ENCODE data around the gene LRRFIP1.
"Not testable (repeated sequence)": the region's sequence is repeated elsewhere in the genome, so short reads cannot be mapped to it uniquely, and the experiment has no call there.

LRRFIP1 gene

GRCh38 chr2:237604960-237605359 lies 22.4 kb upstream of the LRRFIP1 start:
- no peak overlapping the region for H3K9ac ChIP-seq (ENCODE audit: low read length)
- H3K27ac ChIP-seq (ENCODE audit: low read length): no peak overlapping the region
- H3K4me2 ChIP-seq (ENCODE audit: low read depth, low read length): no peak overlapping the region
- no peaks in the 10 kb centered on the region for H3F3A ChIP-seq (ENCODE audit: insufficient read depth, low read length)
- DNase-seq: no peak
- no peaks in the 10 kb centered on the region for H3K79me2 ChIP-seq (ENCODE audit: low read length)
- no peak overlapping the region for H3K4me3 ChIP-seq (ENCODE audit: low read length)
- H3K27me3 ChIP-seq (replicated peaks; ENCODE audit: insufficient read depth, low read length): no peaks in the 10 kb centered on the region
- peaks cover 27% of the 10 kb centered on the region for H3K4me1 ChIP-seq (ENCODE audit: low read length)
- no peak overlapping the region for H2AFZ ChIP-seq (ENCODE audit: low read length)
- no peaks in the 10 kb centered on the region for H3K9me2 ChIP-seq (replicated peaks; ENCODE audit: insufficient read depth, low read length)
- no peaks in the 10 kb centered on the region for H3K36me3 ChIP-seq (replicated peaks; ENCODE audit: insufficient read depth, low read length)
- TF ChIP-seq EZH2 (optimal IDR thresholded peaks at IDR 0.05; ENCODE audit: low read depth, low read length): no peak
- TF ChIP-seq EZH2phosphoT487 (IDR thresholded peaks at IDR 0.05; ENCODE audit: low read length): no peak
- no peak for TF ChIP-seq CTCF (IDR thresholded peaks at IDR 0.05; ENCODE audit: low read length)
- no peaks in the 10 kb centered on the region for H4K20me1 ChIP-seq (ENCODE audit: insufficient read depth, low read length)
- no peaks in the 10 kb centered on the region for H3K9me3 ChIP-seq (replicated peaks; ENCODE audit: insufficient read depth, low read length)

- H3K4me1 ChIP-seq (ENCODE audit: low read length): peaks cover 14% of the 10 kb centered on the region
- not testable (repeated sequence) for H3K4me3 ChIP-seq (ENCODE audit: low read length); H3K9me2 ChIP-seq (replicated peaks; ENCODE audit: insufficient read depth, low read length); H3K9me3 ChIP-seq (replicated peaks; ENCODE audit: insufficient read depth, low read length); H3K9ac ChIP-seq (ENCODE audit: low read length); H3F3A ChIP-seq (ENCODE audit: insufficient read depth, low read length); H3K4me2 ChIP-seq (ENCODE audit: low read depth, low read length); H3K79me2 ChIP-seq (ENCODE audit: low read length); H2AFZ ChIP-seq (ENCODE audit: low read length); H4K20me1 ChIP-seq (ENCODE audit: insufficient read depth, low read length); H3K27me3 ChIP-seq (replicated peaks; ENCODE audit: insufficient read depth, low read length); H3K36me3 ChIP-seq (replicated peaks; ENCODE audit: insufficient read depth, low read length); DNase-seq; H3K27ac ChIP-seq (ENCODE audit: low read length)
These were observed 20.9 kb upstream of the LRRFIP1 start for GRCh38 chr2:237606522-237606921.

- no peak overlapping the region for H3K4me2 ChIP-seq (ENCODE audit: low read depth, low read length)
- TF ChIP-seq EZH2 (optimal IDR thresholded peaks at IDR 0.05; ENCODE audit: low read depth, low read length) (no peak), CTCF (IDR thresholded peaks at IDR 0.05; ENCODE audit: low read length) (no peak), EZH2phosphoT487 (IDR thresholded peaks at IDR 0.05; ENCODE audit: low read length) (no peak)
- no peak overlapping the region for H2AFZ ChIP-seq (ENCODE audit: low read length)
- no peak for DNase-seq
- no peaks in the 10 kb centered on the region for H3K27me3 ChIP-seq (replicated peaks; ENCODE audit: insufficient read depth, low read length)
- peaks cover 11% of the 10 kb centered on the region; the same call in 1 of the 2 replicates for H3F3A ChIP-seq (ENCODE audit: insufficient read depth, low read length)
- H4K20me1 ChIP-seq (ENCODE audit: insufficient read depth, low read length): no peaks in the 10 kb centered on the region
- peaks cover 23% of the 10 kb centered on the region for H3K4me1 ChIP-seq (ENCODE audit: low read length)
- no peaks in the 10 kb centered on the region for H3K9me2 ChIP-seq (replicated peaks; ENCODE audit: insufficient read depth, low read length)
- no peaks in the 10 kb centered on the region for H3K36me3 ChIP-seq (replicated peaks; ENCODE audit: insufficient read depth, low read length)
- no peak overlapping the region for H3K9ac ChIP-seq (ENCODE audit: low read length)
- no peaks in the 10 kb centered on the region for H3K79me2 ChIP-seq (ENCODE audit: low read length)
- H3K9me3 ChIP-seq (replicated peaks; ENCODE audit: insufficient read depth, low read length): no peaks in the 10 kb centered on the region
- H3K4me3 ChIP-seq (ENCODE audit: low read length): no peak overlapping the region
- H3K27ac ChIP-seq (ENCODE audit: low read length): no peak overlapping the region
These were observed 14.6 kb upstream of the LRRFIP1 start for GRCh38 chr2:237612527-237613357.

GRCh38 chr2:237613679-237614078 lies 13.7 kb upstream of the LRRFIP1 start:
- no peaks in the 10 kb centered on the region for H4K20me1 ChIP-seq (ENCODE audit: insufficient read depth, low read length)
- DNase-seq: no peak
- H3K9me3 ChIP-seq (replicated peaks; ENCODE audit: insufficient read depth, low read length): no peaks in the 10 kb centered on the region
- no peak overlapping the region for H3K4me3 ChIP-seq (ENCODE audit: low read length)
- H3F3A ChIP-seq (ENCODE audit: insufficient read depth, low read length): peaks cover 11% of the 10 kb centered on the region; the same call in 1 of the 2 replicates
- no peak for TF ChIP-seq EZH2phosphoT487 (IDR thresholded peaks at IDR 0.05; ENCODE audit: low read length)
- no peak for TF ChIP-seq EZH2 (optimal IDR thresholded peaks at IDR 0.05; ENCODE audit: low read depth, low read length)
- no peak for TF ChIP-seq CTCF (IDR thresholded peaks at IDR 0.05; ENCODE audit: low read length)
- H3K36me3 ChIP-seq (replicated peaks; ENCODE audit: insufficient read depth, low read length): no peaks in the 10 kb centered on the region
- no peak overlapping the region for H3K4me2 ChIP-seq (ENCODE audit: low read depth, low read length)
- H3K9me2 ChIP-seq (replicated peaks; ENCODE audit: insufficient read depth, low read length): no peaks in the 10 kb centered on the region
- no peaks in the 10 kb centered on the region for H3K27me3 ChIP-seq (replicated peaks; ENCODE audit: insufficient read depth, low read length)
- H3K4me1 ChIP-seq (ENCODE audit: low read length): peaks cover 30% of the 10 kb centered on the region
- no peak overlapping the region for H3K27ac ChIP-seq (ENCODE audit: low read length)
- H3K9ac ChIP-seq (ENCODE audit: low read length): no peak overlapping the region
- H3K79me2 ChIP-seq (ENCODE audit: low read length): no peaks in the 10 kb centered on the region
- no peak overlapping the region for H2AFZ ChIP-seq (ENCODE audit: low read length)

Data from MM.1S (cell line).